Astrocyte (in vitro differentiated cells and primary cell): ENCODE measurements around the gene PHF13. TPM values are rescaled to one million over a fixed set of nuclear protein-coding genes. Genes with fewer than 3 reads are reported as not detected.

Source experiments
- DNase-seq: peaks from one replicate; pipeline ENCODE4 v3.0.0-alpha.2; 2010; ENCODE audit warnings: low read depth
- FAIRE-seq: peaks from 2 replicates; lab custom pipeline; 2011; peaks lifted over from hg19 to GRCh38; lab: Jason Lieb, UNC
- H2AFZ ChIP-seq: 2 replicates; pipeline ENCODE4 v1.6.0; 2012; ENCODE audit warnings: low read depth, low read length, inconsistent platforms
- H3K27ac ChIP-seq: 2 replicates; pipeline ENCODE4 v1.5.1; 2011; ENCODE audit warnings: low read depth, low read length, inconsistent platforms
- H3K27me3 ChIP-seq: 2 replicates; pipeline ENCODE4 v1.6.0; 2011; ENCODE audit warnings: low read length, inconsistent platforms; ENCODE audit not compliant: insufficient read depth
- H3K36me3 ChIP-seq: 2 replicates; pipeline ENCODE4 v1.5.1; 2011; ENCODE audit warnings: low read length, inconsistent platforms; ENCODE audit not compliant: insufficient read depth
- H3K4me1 ChIP-seq: 2 replicates; pipeline ENCODE4 v1.5.1; 2011; ENCODE audit warnings: low read length, inconsistent platforms; ENCODE audit not compliant: insufficient read depth
- H3K4me2 ChIP-seq: 2 replicates; pipeline ENCODE4 v1.6.0; 2012; ENCODE audit warnings: low read length, inconsistent platforms
- H3K4me3 ChIP-seq: 2 replicates; pipeline ENCODE4 v1.5.1; 2011; ENCODE audit warnings: low read depth, mild to moderate bottlenecking, low read length, inconsistent platforms; ENCODE audit not compliant: insufficient read depth
- H3K79me2 ChIP-seq: 2 replicates; pipeline ENCODE4 v1.6.0; 2012; ENCODE audit warnings: mild to moderate bottlenecking, low read length, inconsistent platforms; ENCODE audit not compliant: insufficient read depth
- H3K9ac ChIP-seq: 2 replicates; pipeline ENCODE4 v1.6.0; 2012; ENCODE audit warnings: mild to moderate bottlenecking, low read length, inconsistent platforms
- H3K9me3 ChIP-seq: 2 replicates; pipeline ENCODE4 v1.5.1; 2012; ENCODE audit warnings: low read depth, mild to moderate bottlenecking, low read length, inconsistent platforms; ENCODE audit not compliant: insufficient read depth
- H4K20me1 ChIP-seq: 2 replicates; pipeline ENCODE4 v1.6.0; 2012; ENCODE audit warnings: low read length, inconsistent platforms; ENCODE audit not compliant: insufficient read depth
- H3K27ac Mint-ChIP-seq: one replicate; pipeline ENCODE4 v1.8.0; 2021; ENCODE audit warnings: mild to moderate bottlenecking, mixed read lengths; ENCODE audit not compliant: unreplicated experiment
- H3K27me3 Mint-ChIP-seq: one replicate; pipeline ENCODE4 v1.8.0; 2021; ENCODE audit warnings: low read depth, mixed read lengths; ENCODE audit not compliant: unreplicated experiment
- H3K36me3 Mint-ChIP-seq: one replicate; pipeline ENCODE4 v1.8.0; 2021; ENCODE audit warnings: low read depth, mixed read lengths; ENCODE audit not compliant: unreplicated experiment
- H3K4me1 Mint-ChIP-seq: one replicate; pipeline ENCODE4 v1.8.0; 2021; ENCODE audit warnings: low read depth, mixed read lengths; ENCODE audit not compliant: unreplicated experiment
- H3K4me3 Mint-ChIP-seq: one replicate; pipeline ENCODE4 v1.8.0; 2021; ENCODE audit warnings: mild to moderate bottlenecking, moderate library complexity, mixed read lengths; ENCODE audit not compliant: unreplicated experiment
- H3K9me3 Mint-ChIP-seq: one replicate; pipeline ENCODE4 v1.8.0; 2021; ENCODE audit warnings: mild to moderate bottlenecking, mixed read lengths; ENCODE audit not compliant: unreplicated experiment
- EZH2 ChIP-seq: IDR thresholded peaks from 2 replicates; pipeline ENCODE4 v1.6.1; 2012; ENCODE audit warnings: mild to moderate bottlenecking, low read length, inconsistent platforms; ENCODE audit not compliant: insufficient read depth
- total RNA-seq: library from RNA; stranded (reverse); gene quantifications from 2 replicates; pipeline ENCODE4 v1.2.1, GENCODE V29; 2021
- TF ChIP-seq, protein P1 (sequence below): IDR thresholded peaks from 2 replicates; pipeline ENCODE4 v1.5.1; 2011; ENCODE audit warnings: low read depth, mild to moderate bottlenecking, inconsistent platforms, low read length, moderate library complexity; ENCODE audit not compliant: insufficient read depth

PHF13 gene
- total RNA-seq, 1 donor from 2014 or later, result 23.7 TPM

DNA sequence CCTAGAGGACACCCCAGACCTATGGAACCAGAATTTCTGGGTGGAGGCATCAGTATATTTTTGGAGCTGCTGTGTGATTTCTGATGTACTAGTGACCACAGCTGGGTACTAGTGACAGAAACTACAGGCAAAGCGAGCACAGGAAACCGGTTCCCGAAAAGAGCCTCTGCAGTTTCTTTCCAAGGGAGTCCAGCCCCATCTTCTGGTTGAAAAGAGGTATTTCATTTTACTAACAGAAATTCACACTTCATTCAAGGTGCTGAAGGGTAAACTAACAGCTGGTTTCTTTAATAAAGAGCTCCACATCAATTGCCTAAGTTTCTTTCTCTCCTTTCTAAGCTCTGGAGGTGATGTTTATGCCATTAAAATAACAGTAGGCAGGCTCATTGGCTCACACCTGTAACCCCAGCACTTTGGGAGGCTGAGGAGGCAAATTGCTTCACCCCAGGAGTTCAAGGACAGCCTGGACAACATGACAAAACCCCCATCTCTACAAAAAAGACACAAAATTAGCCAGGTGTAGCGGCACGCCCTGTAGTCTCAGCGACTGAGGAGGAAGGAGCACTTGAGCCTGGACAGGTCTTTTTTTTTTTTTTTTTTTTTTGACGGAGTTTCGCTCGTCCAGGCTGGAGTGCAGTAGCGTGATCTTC lies 33.1 kb downstream of the PHF13 start:
- H3K79me2 ChIP-seq, result no peaks in the 10 kb centered on the region
- H3K4me3 Mint-ChIP-seq, result no peak overlapping the region
- H3K4me3 ChIP-seq, result no peak overlapping the region
- peaks cover 23% of the 10 kb centered on the region for H3K36me3 Mint-ChIP-seq
- no peak overlapping the region for H3K27ac ChIP-seq
- H4K20me1 ChIP-seq, result no peaks in the 10 kb centered on the region
- no peak for FAIRE-seq
- no peaks in the 10 kb centered on the region for H3K9me3 Mint-ChIP-seq
- TF ChIP-seq EZH2, result no peak
- TF ChIP-seq, protein P1, sequence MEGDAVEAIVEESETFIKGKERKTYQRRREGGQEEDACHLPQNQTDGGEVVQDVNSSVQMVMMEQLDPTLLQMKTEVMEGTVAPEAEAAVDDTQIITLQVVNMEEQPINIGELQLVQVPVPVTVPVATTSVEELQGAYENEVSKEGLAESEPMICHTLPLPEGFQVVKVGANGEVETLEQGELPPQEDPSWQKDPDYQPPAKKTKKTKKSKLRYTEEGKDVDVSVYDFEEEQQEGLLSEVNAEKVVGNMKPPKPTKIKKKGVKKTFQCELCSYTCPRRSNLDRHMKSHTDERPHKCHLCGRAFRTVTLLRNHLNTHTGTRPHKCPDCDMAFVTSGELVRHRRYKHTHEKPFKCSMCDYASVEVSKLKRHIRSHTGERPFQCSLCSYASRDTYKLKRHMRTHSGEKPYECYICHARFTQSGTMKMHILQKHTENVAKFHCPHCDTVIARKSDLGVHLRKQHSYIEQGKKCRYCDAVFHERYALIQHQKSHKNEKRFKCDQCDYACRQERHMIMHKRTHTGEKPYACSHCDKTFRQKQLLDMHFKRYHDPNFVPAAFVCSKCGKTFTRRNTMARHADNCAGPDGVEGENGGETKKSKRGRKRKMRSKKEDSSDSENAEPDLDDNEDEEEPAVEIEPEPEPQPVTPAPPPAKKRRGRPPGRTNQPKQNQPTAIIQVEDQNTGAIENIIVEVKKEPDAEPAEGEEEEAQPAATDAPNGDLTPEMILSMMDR, result peak; percentile 51
- H3K4me2 ChIP-seq, result no peak overlapping the region
- no peaks in the 10 kb centered on the region for H3K4me1 ChIP-seq
- H3K4me1 Mint-ChIP-seq, result no peaks in the 10 kb centered on the region
- H2AFZ ChIP-seq, result no peak overlapping the region
- no peaks in the 10 kb centered on the region for H3K9me3 ChIP-seq
- peak; percentile 23 for DNase-seq
- no peak overlapping the region for H3K9ac ChIP-seq
- no peaks in the 10 kb centered on the region for H3K27me3 Mint-ChIP-seq
- peaks cover 13% of the 10 kb centered on the region for H3K36me3 ChIP-seq
- no peaks in the 10 kb centered on the region for H3K27me3 ChIP-seq
- no peak overlapping the region for H3K27ac Mint-ChIP-seq

DNA sequence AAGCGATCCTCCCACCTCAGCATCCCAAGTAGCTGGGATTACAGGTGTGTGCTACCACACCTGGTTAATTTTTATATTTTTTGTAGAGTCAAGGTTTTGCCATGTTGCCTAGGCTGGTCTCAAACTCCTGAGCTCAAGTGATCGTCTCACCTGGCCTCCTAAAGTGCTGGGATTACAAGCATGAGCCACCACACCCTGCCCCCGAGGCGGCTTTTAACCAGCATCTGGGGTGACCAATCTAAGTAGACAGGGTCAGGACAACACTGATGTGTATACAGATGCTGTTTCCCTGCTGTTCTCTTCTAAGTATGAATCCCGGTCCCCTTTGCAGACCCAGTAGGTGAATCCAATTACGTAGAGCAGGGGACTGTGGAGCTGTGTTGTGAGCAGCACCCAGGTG lies 35.0 kb downstream of the PHF13 start:
- DNase-seq (no peak), FAIRE-seq (no peak)
- Histone ChIP-seq H2AFZ (no peak overlapping the region), H3K4me2 (no peak overlapping the region), H4K20me1 (peaks cover 1% of the 10 kb centered on the region), H3K79me2 (no peaks in the 10 kb centered on the region), H3K4me3 (no peak overlapping the region), H3K4me1 (no peaks in the 10 kb centered on the region), H3K27me3 (no peaks in the 10 kb centered on the region), H3K27ac (no peak overlapping the region), H3K9ac (no peak overlapping the region), H3K36me3 (peaks cover 18% of the 10 kb centered on the region), H3K9me3 (no peaks in the 10 kb centered on the region)
- TF ChIP-seq, protein P1, result no peak
- no peak for TF ChIP-seq EZH2
- Mint-ChIP-seq H3K9me3 (no peaks in the 10 kb centered on the region), H3K27me3 (no peaks in the 10 kb centered on the region), H3K27ac (no peak overlapping the region), H3K4me3 (no peak overlapping the region), H3K36me3 (peaks cover 16% of the 10 kb centered on the region), H3K4me1 (no peaks in the 10 kb centered on the region)

- TF ChIP-seq EZH2, result no peak
- TF ChIP-seq, protein P1, result no peak
- H3K4me2 ChIP-seq, result no peak overlapping the region
- no peaks in the 10 kb centered on the region for H3K27me3 Mint-ChIP-seq
- peaks cover 13% of the 10 kb centered on the region for H3K36me3 ChIP-seq
- H3K4me3 ChIP-seq, result no peak overlapping the region
- peaks cover 21% of the 10 kb centered on the region for H4K20me1 ChIP-seq
- no peaks in the 10 kb centered on the region for H3K79me2 ChIP-seq
- FAIRE-seq (no peak), DNase-seq (no peak)
- H3K9me3 ChIP-seq, result no peaks in the 10 kb centered on the region
- no peak overlapping the region for H2AFZ ChIP-seq
- H3K4me1 Mint-ChIP-seq, result peaks cover 5% of the 10 kb centered on the region
- peaks cover 13% of the 10 kb centered on the region for H3K36me3 Mint-ChIP-seq
- H3K9ac ChIP-seq, result no peak overlapping the region
- H3K27ac ChIP-seq, result no peak overlapping the region
- H3K4me3 Mint-ChIP-seq, result no peak overlapping the region
- H3K9me3 Mint-ChIP-seq, result no peaks in the 10 kb centered on the region
- H3K27me3 ChIP-seq, result no peaks in the 10 kb centered on the region
- H3K27ac Mint-ChIP-seq, result no peak overlapping the region
- no peaks in the 10 kb centered on the region for H3K4me1 ChIP-seq
Observed at GRCh38 chr1:6651909-6652308, 38.4 kb downstream of the PHF13 start.
